Testis (tissue), 2 donors: Measurements from ENCODE around the gene CERS4.

ENCODE experiments used
- POLR2A ChIP-seq: fragments of 450-650 bp; IDR thresholded peaks from one replicate; pipeline ENCODE4 v1.6.1; 2017; ENCODE audit warnings: antibody characterized with exemption, mild to moderate bottlenecking, moderate library complexity
- TF ChIP-seq, protein P1 (sequence below), 3 experiments: fragments of 450-650 bp in 2 of 3; fragments of 200-600 bp in 1 of 3; sonication (generic) in 1 of 3; IDR thresholded peaks; one replicate each; pipeline ENCODE4 v1.5.1; 2016 to 2019; ENCODE audit warnings: antibody characterized with exemption in 3 of 3, mild to moderate bottlenecking in 2 of 3, moderate library complexity in 1 of 3

- TF ChIP-seq, protein P1, sequence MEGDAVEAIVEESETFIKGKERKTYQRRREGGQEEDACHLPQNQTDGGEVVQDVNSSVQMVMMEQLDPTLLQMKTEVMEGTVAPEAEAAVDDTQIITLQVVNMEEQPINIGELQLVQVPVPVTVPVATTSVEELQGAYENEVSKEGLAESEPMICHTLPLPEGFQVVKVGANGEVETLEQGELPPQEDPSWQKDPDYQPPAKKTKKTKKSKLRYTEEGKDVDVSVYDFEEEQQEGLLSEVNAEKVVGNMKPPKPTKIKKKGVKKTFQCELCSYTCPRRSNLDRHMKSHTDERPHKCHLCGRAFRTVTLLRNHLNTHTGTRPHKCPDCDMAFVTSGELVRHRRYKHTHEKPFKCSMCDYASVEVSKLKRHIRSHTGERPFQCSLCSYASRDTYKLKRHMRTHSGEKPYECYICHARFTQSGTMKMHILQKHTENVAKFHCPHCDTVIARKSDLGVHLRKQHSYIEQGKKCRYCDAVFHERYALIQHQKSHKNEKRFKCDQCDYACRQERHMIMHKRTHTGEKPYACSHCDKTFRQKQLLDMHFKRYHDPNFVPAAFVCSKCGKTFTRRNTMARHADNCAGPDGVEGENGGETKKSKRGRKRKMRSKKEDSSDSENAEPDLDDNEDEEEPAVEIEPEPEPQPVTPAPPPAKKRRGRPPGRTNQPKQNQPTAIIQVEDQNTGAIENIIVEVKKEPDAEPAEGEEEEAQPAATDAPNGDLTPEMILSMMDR (IDR thresholded peaks at IDR 0.05) = no peak
- no peak for TF ChIP-seq POLR2A
These were observed 52.2 kb downstream of the CERS4 start for GRCh38 chr19:8261347-8261746.
